ENCODE data around the gene KRTAP3-1. TPM values are rescaled to one million over a fixed set of nuclear protein-coding genes. Genes with fewer than 3 reads are reported as not detected.

The KRTAP3-1 gene
- total RNA-seq, 1 experiment from 2014 or later, result not detected

DNA sequence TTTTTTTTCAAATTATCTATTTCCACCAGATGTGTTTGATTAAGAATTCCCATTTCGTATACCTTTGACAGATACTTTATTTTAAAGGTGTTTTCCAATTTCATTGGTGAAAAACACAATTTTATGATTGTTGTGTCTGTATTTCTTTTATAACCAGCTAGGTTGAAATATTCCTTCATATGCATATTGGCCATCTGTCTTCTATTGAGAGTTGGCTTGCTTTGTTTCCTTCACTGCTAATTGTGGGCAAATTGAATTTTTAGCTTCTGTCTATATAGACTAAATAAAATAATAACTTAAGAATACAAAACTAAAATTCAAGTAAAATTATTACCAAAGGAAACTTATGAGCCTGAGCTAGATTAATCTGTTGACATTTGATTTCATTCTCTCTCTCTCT lies 13.8 kb downstream of the KRTAP3-1 start:
- Histone ChIP-seq H3K4ac (ENCODE audit: low read depth, low read length) (no peak overlapping the region), H4K91ac (ENCODE audit: insufficient read length, low read depth, low read length) (no peak overlapping the region), H3K9ac (ENCODE audit: extremely low read depth, insufficient read length, low read length) (no peak overlapping the region), H2BK120ac (ENCODE audit: low read depth, low read length, poor library complexity, severe bottlenecking) (no peak overlapping the region), H3K14ac (ENCODE audit: insufficient read depth, low read length) (no peak overlapping the region), H3K18ac (ENCODE audit: insufficient read length, low read depth, low read length) (no peak overlapping the region), H3K4me2 (ENCODE audit: insufficient read depth, insufficient read length, low read length) (no peak overlapping the region), H2BK5ac (ENCODE audit: insufficient read length, low read length) (no peak overlapping the region), H3K79me1 (ENCODE audit: insufficient read depth, low read depth, low read length, poor library complexity, severe bottlenecking) (no peaks in the 10 kb centered on the region), H2BK12ac (ENCODE audit: insufficient read length, low read depth, low read length) (no peak overlapping the region), H4K5ac (ENCODE audit: insufficient read length, low read depth, low read length) (no peak overlapping the region), H3K27ac (ENCODE audit: insufficient read length, low read depth, low read length) (no peak overlapping the region), H2BK15ac (ENCODE audit: low read depth, low read length) (no peak overlapping the region), H3K79me2 (ENCODE audit: insufficient read depth, low read length) (no peaks in the 10 kb centered on the region), H3K56ac (ENCODE audit: insufficient read length, low read depth, low read length) (no peak overlapping the region), H3K23me2 (ENCODE audit: insufficient read length, low read depth, low read length, poor library complexity, severe bottlenecking) (no peaks in the 10 kb centered on the region), H2BK20ac (ENCODE audit: low read depth, low read length, poor library complexity, severe bottlenecking) (no peak overlapping the region), H3K27me3 (ENCODE audit: insufficient read depth, low read length) (no peaks in the 10 kb centered on the region), H2AFZ (ENCODE audit: low read length) (no peak overlapping the region), H3K23ac (ENCODE audit: insufficient read length, low read depth, low read length) (no peak overlapping the region), H3K4me1 (ENCODE audit: insufficient read depth, low read length) (no peaks in the 10 kb centered on the region), H3T11ph (ENCODE audit: low read length) (no peak overlapping the region), H4K8ac (replicated peaks; ENCODE audit: insufficient read length, low read depth, low read length) (no peak overlapping the region), H4K20me1 (ENCODE audit: control insufficient read depth, insufficient read depth, insufficient read length) (no peaks in the 10 kb centered on the region), H3K9me3 (ENCODE audit: control insufficient read depth, low read depth, low read length) (no peaks in the 10 kb centered on the region), H2AK5ac (ENCODE audit: insufficient read length, low read length) (no peak overlapping the region)
- Mint-ChIP-seq H3K9me3 (no peaks in the 10 kb centered on the region), H3K4me3 (no peak overlapping the region), H3K27me3 (ENCODE audit: low read depth) (no peaks in the 10 kb centered on the region; the same call in 1 of the 2 replicates), H3K4me1 (peaks cover 0 to 3% of the 10 kb centered on the region in 2 experiments; a peak in 1 of 4 replicates), H3K27ac (no peak overlapping the region), H3K36me3 (ENCODE audit: insufficient read depth in 1 of 3, low read depth in 3 of 3) (no peaks in the 10 kb centered on the region; a peak in 1 of 7 replicates)
- TF ChIP-seq, protein P1, sequence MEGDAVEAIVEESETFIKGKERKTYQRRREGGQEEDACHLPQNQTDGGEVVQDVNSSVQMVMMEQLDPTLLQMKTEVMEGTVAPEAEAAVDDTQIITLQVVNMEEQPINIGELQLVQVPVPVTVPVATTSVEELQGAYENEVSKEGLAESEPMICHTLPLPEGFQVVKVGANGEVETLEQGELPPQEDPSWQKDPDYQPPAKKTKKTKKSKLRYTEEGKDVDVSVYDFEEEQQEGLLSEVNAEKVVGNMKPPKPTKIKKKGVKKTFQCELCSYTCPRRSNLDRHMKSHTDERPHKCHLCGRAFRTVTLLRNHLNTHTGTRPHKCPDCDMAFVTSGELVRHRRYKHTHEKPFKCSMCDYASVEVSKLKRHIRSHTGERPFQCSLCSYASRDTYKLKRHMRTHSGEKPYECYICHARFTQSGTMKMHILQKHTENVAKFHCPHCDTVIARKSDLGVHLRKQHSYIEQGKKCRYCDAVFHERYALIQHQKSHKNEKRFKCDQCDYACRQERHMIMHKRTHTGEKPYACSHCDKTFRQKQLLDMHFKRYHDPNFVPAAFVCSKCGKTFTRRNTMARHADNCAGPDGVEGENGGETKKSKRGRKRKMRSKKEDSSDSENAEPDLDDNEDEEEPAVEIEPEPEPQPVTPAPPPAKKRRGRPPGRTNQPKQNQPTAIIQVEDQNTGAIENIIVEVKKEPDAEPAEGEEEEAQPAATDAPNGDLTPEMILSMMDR (conservative IDR thresholded peaks at IDR 0.05), result no peak
- WGBS (ENCODE audit: extremely low coverage, insufficient read length, low lambda C conversion rate), result no CpG with 5 or more reads among the region's 1 CpG
- DNase-seq, result no peak

All from H9 (cell line).